Neuronal stem cell (in vitro differentiated cells): ENCODE results near the gene PIEZO2.
"Not testable (repeated sequence)": the region's sequence is repeated elsewhere in the genome, so short reads cannot be mapped to it uniquely, and the experiment has no call there.

Experiments used
- DNase-seq: peaks from one replicate; pipeline ENCODE4 v3.0.0-alpha.2; 2013; ENCODE audit warnings: low spot score
- H2AFZ ChIP-seq: one replicate; pipeline ENCODE4 v1.6.1; 2013; ENCODE audit warnings: mild to moderate bottlenecking, low read length, inconsistent platforms
- H2AK5ac ChIP-seq: 2 replicates; pipeline ENCODE4 v1.6.1; 2013; ENCODE audit warnings: low read depth, mild to moderate bottlenecking, inconsistent platforms, low read length, moderate library complexity, mixed read lengths
- H2BK120ac ChIP-seq: 2 replicates; pipeline ENCODE4 v1.6.1; 2013; ENCODE audit warnings: low read depth, mild to moderate bottlenecking, inconsistent platforms, low read length, moderate library complexity, mixed read lengths
- H2BK12ac ChIP-seq: one replicate; pipeline ENCODE4 v1.6.1; 2013; ENCODE audit warnings: low read length, inconsistent platforms
- H2BK15ac ChIP-seq: 2 replicates; pipeline ENCODE4 v1.6.1; 2013; ENCODE audit warnings: mild to moderate bottlenecking, low read length, inconsistent platforms, mixed read lengths
- H2BK5ac ChIP-seq: one replicate; pipeline ENCODE4 v1.6.1; 2013; ENCODE audit warnings: inconsistent platforms, mild to moderate bottlenecking, low read length, moderate library complexity
- H3K14ac ChIP-seq: one replicate; pipeline ENCODE4 v1.6.1; 2013; ENCODE audit warnings: low read length, inconsistent platforms
- H3K18ac ChIP-seq: 2 replicates; pipeline ENCODE4 v1.6.1; 2013; ENCODE audit warnings: low read length, inconsistent platforms
- H3K23ac ChIP-seq: 2 replicates; pipeline ENCODE4 v1.6.1; 2013; ENCODE audit warnings: low read depth, mild to moderate bottlenecking, mixed read lengths, low read length, inconsistent platforms; ENCODE audit not compliant: poor library complexity
- H3K27ac ChIP-seq: replicated peaks from 3 replicates; pipeline ENCODE4 v1.5.1; 2013; ENCODE audit warnings: low read length, inconsistent platforms
- H3K27me3 ChIP-seq, 3 experiments: 2 replicates each; pipeline ENCODE4 v1.6.1; 2013; ENCODE audit warnings: low read length in 3 of 3, mild to moderate bottlenecking in 2 of 3, inconsistent platforms in 1 of 3, low read depth in 1 of 3, mixed read lengths in 1 of 3, moderate library complexity in 1 of 3; ENCODE audit not compliant: control insufficient read depth in 3 of 3, insufficient read depth in 3 of 3
- H3K36me3 ChIP-seq, 2 donors: replicated peaks in 1 of 2; 2 replicates each; pipeline ENCODE4 v1.6.1; 2013; ENCODE audit warnings: low read length in 2 of 2; ENCODE audit not compliant: control insufficient read depth in 2 of 2, insufficient read depth in 2 of 2
- H3K4ac ChIP-seq: 2 replicates; pipeline ENCODE4 v1.6.1; 2013; ENCODE audit warnings: inconsistent platforms, mild to moderate bottlenecking, low read length, moderate library complexity
- H3K4me1 ChIP-seq, 2 donors: 1 replicate in 1 of 2; 2 replicates in 1 of 2; pipeline ENCODE4 v1.6.1; 2013; ENCODE audit warnings: low read length in 2 of 2, low read depth in 1 of 2; ENCODE audit not compliant: control insufficient read depth in 2 of 2, insufficient read depth in 1 of 2
- H3K4me2 ChIP-seq: one replicate; pipeline ENCODE4 v1.6.1; 2013; ENCODE audit warnings: mild to moderate bottlenecking, low read length, inconsistent platforms; ENCODE audit not compliant: insufficient read depth, poor library complexity, severe bottlenecking
- H3K4me3 ChIP-seq, 2 donors: 2 replicates each; pipeline ENCODE4 v1.5.1; 2013; ENCODE audit warnings: low read length in 2 of 2, mild to moderate bottlenecking in 2 of 2, inconsistent platforms in 1 of 2, moderate library complexity in 1 of 2
- H3K79me1 ChIP-seq: one replicate; pipeline ENCODE4 v1.6.1; 2013; ENCODE audit warnings: low read depth, mild to moderate bottlenecking, inconsistent platforms, low read length, moderate library complexity
- H3K9ac ChIP-seq: one replicate; pipeline ENCODE4 v1.6.1; 2013; ENCODE audit warnings: mild to moderate bottlenecking, low read depth, low read length, inconsistent platforms; ENCODE audit not compliant: poor library complexity
- H3K9me3 ChIP-seq, 2 donors: replicated peaks in 1 of 2; 2 replicates each; pipeline versions ENCODE3 to v1.6.1; 2013; ENCODE audit warnings: low read length in 2 of 2, mild to moderate bottlenecking in 2 of 2, inconsistent platforms in 1 of 2, low read depth in 1 of 2, mixed read lengths in 1 of 2, moderate library complexity in 1 of 2; ENCODE audit not compliant: control insufficient read depth in 2 of 2, insufficient read depth in 1 of 2
- H4K8ac ChIP-seq: one replicate; pipeline ENCODE4 v1.6.1; 2013; ENCODE audit warnings: low read depth, mild to moderate bottlenecking, inconsistent platforms, low read length, moderate library complexity
- H4K91ac ChIP-seq: one replicate; pipeline ENCODE4 v1.6.1; 2013; ENCODE audit warnings: low read length, low read depth, mild to moderate bottlenecking, inconsistent platforms; ENCODE audit not compliant: poor library complexity
- WGBS, 2 donors: extraction: QIAGEN DNeasy Blood & Tissue Kit; methylation state at CpG; one replicate each; pipeline ENCODE4 v1.1.7; 2013; ENCODE audit warnings: missing lambda C conversion rate in 2 of 2, mixed read lengths in 1 of 2; ENCODE audit not compliant: insufficient read length in 2 of 2, insufficient replicate concordance in 1 of 2; ENCODE audit errors: extremely low coverage in 2 of 2; 5-methylcytosine and 5-hydroxymethylcytosine counted together

Gene PIEZO2

GRCh38 chr18:11174179-11174578 lies 24.8 kb upstream of the PIEZO2 start:
- WGBS, 2 donors = no CpG with 5 or more reads among the region's 11 CpGs
- H3K27ac ChIP-seq, DNase-seq: not testable (repeated sequence)

GRCh38 chr18:11167778-11168177 lies 18.4 kb upstream of the PIEZO2 start:
- WGBS, 2 donors = no CpG with 5 or more reads among the region's 1 CpG
- H2BK5ac ChIP-seq = no peak overlapping the region
- no peak for DNase-seq
- no peak overlapping the region for H3K23ac ChIP-seq
- H4K91ac ChIP-seq = no peak overlapping the region
- H2AFZ ChIP-seq = no peak overlapping the region
- H3K27ac ChIP-seq = no peak overlapping the region
- no peak overlapping the region for H3K4me2 ChIP-seq
- H3K4ac ChIP-seq = no peak overlapping the region
- no peak overlapping the region for H3K9ac ChIP-seq
- H2BK15ac ChIP-seq = no peak overlapping the region
- no peaks in the 10 kb centered on the region for H3K36me3 ChIP-seq
- H3K79me1 ChIP-seq = no peaks in the 10 kb centered on the region
- H3K9me3 ChIP-seq = no peaks in the 10 kb centered on the region
- H3K4me1 ChIP-seq = no peaks in the 10 kb centered on the region
- H3K27me3 ChIP-seq = no peaks in the 10 kb centered on the region
- no peak overlapping the region for H3K14ac ChIP-seq
- no peak overlapping the region for H3K18ac ChIP-seq
- no peak overlapping the region for H2BK120ac ChIP-seq
- H4K8ac ChIP-seq = no peak overlapping the region
- no peak overlapping the region for H3K4me3 ChIP-seq
- no peak overlapping the region for H2BK12ac ChIP-seq
- H2AK5ac ChIP-seq = no peak overlapping the region

More at GRCh38 chr18:11174179-11174578, 24.8 kb upstream of the PIEZO2 start:
- not testable (repeated sequence) for H2BK15ac ChIP-seq, H2AFZ ChIP-seq, H2BK120ac ChIP-seq, H4K91ac ChIP-seq, H3K27me3 ChIP-seq, H3K23ac ChIP-seq, H2AK5ac ChIP-seq, H3K4me3 ChIP-seq, H2BK5ac ChIP-seq, H3K4me1 ChIP-seq, H3K18ac ChIP-seq, H3K14ac ChIP-seq, H3K9me3 ChIP-seq, H3K36me3 ChIP-seq, H2BK12ac ChIP-seq, H3K4me2 ChIP-seq, H3K9ac ChIP-seq, H4K8ac ChIP-seq, H3K79me1 ChIP-seq, H3K4ac ChIP-seq

GRCh38 chr18:11165952-11166351 lies 16.6 kb upstream of the PIEZO2 start:
- WGBS, 2 donors = no CpG with 5 or more reads among the region's 7 CpGs
- no peaks in the 10 kb centered on the region for H3K36me3 ChIP-seq
- no peak overlapping the region for H4K91ac ChIP-seq

GRCh38 chr18:11165138-11165537 lies 15.8 kb upstream of the PIEZO2 start:
- Histone ChIP-seq H3K4me3 (no peak overlapping the region), H3K79me1 (no peaks in the 10 kb centered on the region), H2BK12ac (no peak overlapping the region), H3K18ac (no peak overlapping the region), H3K4me1 (peaks cover 0 to 2% of the 10 kb centered on the region in 2 donors), H2AK5ac (no peak overlapping the region), H2BK120ac (no peak overlapping the region), H3K9ac (no peak overlapping the region), H2BK5ac (no peak overlapping the region), H3K36me3 (no peaks in the 10 kb centered on the region), H3K4ac (no peak overlapping the region), H4K8ac (no peak overlapping the region), H4K91ac (no peak overlapping the region), H3K9me3 (no peaks in the 10 kb centered on the region), H3K4me2 (no peak overlapping the region), H2BK15ac (no peak overlapping the region), H3K27me3 (no peaks in the 10 kb centered on the region), H2AFZ (no peak overlapping the region), H3K23ac (no peak overlapping the region), H3K14ac (no peak overlapping the region), H3K27ac (no peak overlapping the region)
- no CpG with 5 or more reads among the region's 3 CpGs for WGBS, 2 donors
- DNase-seq = no peak

More at GRCh38 chr18:11165952-11166351, 16.6 kb upstream of the PIEZO2 start:
- no peak overlapping the region for H2BK12ac ChIP-seq
- no peak overlapping the region for H2AK5ac ChIP-seq
- H3K4me2 ChIP-seq = no peak overlapping the region
- H4K8ac ChIP-seq = no peak overlapping the region
- no peaks in the 10 kb centered on the region for H3K9me3 ChIP-seq
- no peak overlapping the region for H2BK5ac ChIP-seq
- H2BK15ac ChIP-seq = no peak overlapping the region
- no peak overlapping the region for H3K14ac ChIP-seq
- H3K18ac ChIP-seq = no peak overlapping the region
- no peak overlapping the region for H3K9ac ChIP-seq
- H3K79me1 ChIP-seq = no peaks in the 10 kb centered on the region
- H3K4me3 ChIP-seq = no peak overlapping the region
- H3K23ac ChIP-seq = no peak overlapping the region
- no peak overlapping the region for H3K4ac ChIP-seq
- H3K27ac ChIP-seq = no peak overlapping the region
- peaks cover 0 to 2% of the 10 kb centered on the region in 2 donors for H3K4me1 ChIP-seq
- H3K27me3 ChIP-seq = no peaks in the 10 kb centered on the region
- H2AFZ ChIP-seq = no peak overlapping the region
- H2BK120ac ChIP-seq = no peak overlapping the region
- DNase-seq = no peak
